Spleen (tissue), 7 donors: ENCODE measurements around the gene AGRN.

Source experiments
- CTCF ChIP-seq, 11 experiments: fragments of 200-600 bp in 7 of 11; fragments of 450-650 bp in 4 of 11; sonication (generic) in 4 of 11; IDR thresholded peaks in 8 of 11; conservative IDR thresholded peaks in 3 of 11; 1 replicate in 7 of 11; 2 replicates in 4 of 11; pipeline versions ENCODE4 v1.4.0 to v1.8.0; 2016 to 2021; ENCODE audit warnings: antibody characterized with exemption in 11 of 11, inconsistent platforms in 4 of 11, mild to moderate bottlenecking in 1 of 11
- POLR2A ChIP-seq, 3 donors: fragments of 450-650 bp; IDR thresholded peaks; one replicate each; pipeline ENCODE4 v1.5.1; 2017; ENCODE audit warnings: antibody characterized with exemption in 3 of 3, mild to moderate bottlenecking in 1 of 3
- donor health status: DM: no; HTN: no; CAD: no; lungs with moderate emphysema.
- donor health status: DM: no; HTN: no; CAD: no.
- donor health status: DM: no; HTN: no; CAD: no.

DNA sequence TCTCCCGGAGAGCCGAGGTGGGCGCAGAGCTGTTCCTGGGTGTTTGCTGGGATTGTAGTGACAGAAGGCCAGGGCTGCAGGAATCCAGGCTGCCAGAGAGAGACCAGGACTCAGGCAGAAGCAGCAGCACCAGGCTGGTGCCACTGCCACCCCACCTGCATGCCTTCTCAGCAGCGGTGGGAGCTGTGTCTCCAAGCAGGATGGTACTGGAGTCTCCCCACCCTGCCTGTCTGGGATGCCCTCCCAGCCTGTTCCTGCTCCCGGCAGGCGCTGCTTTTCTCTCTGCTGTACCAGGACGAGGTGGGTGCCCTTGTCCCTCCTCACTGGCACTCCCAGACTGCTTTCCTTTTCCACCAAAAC lies 15.5 kb upstream of the AGRN start:
- TF ChIP-seq CTCF (IDR thresholded peaks at IDR 0.05 in 8 of 11, conservative IDR thresholded peaks at IDR 0.05 in 3 of 11), result no peak
- no peak for TF ChIP-seq POLR2A (IDR thresholded peaks at IDR 0.05)
